Osteocyte (in vitro differentiated cells): ENCODE results near the gene GTF3A. TPM values are rescaled to one million over a fixed set of nuclear protein-coding genes. Genes with fewer than 3 reads are reported as not detected.

Experiments used
- DNase-seq: peaks from one replicate; pipeline ENCODE4 v3.0.0; 2021; ENCODE audit warnings: mixed read lengths; ENCODE audit not compliant: unreplicated experiment; ENCODE audit errors: extremely low spot score
- H3K27ac Mint-ChIP-seq: one replicate; pipeline ENCODE4 v1.8.0; 2021; ENCODE audit warnings: mild to moderate bottlenecking, mixed read lengths; ENCODE audit not compliant: unreplicated experiment
- H3K27me3 Mint-ChIP-seq: one replicate; pipeline ENCODE4 v1.8.0; 2021; ENCODE audit warnings: mixed read lengths; ENCODE audit not compliant: unreplicated experiment
- H3K36me3 Mint-ChIP-seq: one replicate; pipeline ENCODE4 v1.8.0; 2021; ENCODE audit warnings: mixed read lengths; ENCODE audit not compliant: unreplicated experiment
- H3K4me1 Mint-ChIP-seq: one replicate; pipeline ENCODE4 v1.8.0; 2021; ENCODE audit warnings: mixed read lengths; ENCODE audit not compliant: unreplicated experiment
- H3K4me3 Mint-ChIP-seq: one replicate; pipeline ENCODE4 v1.8.0; 2021; ENCODE audit warnings: mild to moderate bottlenecking, moderate library complexity, mixed read lengths; ENCODE audit not compliant: unreplicated experiment
- H3K9me3 Mint-ChIP-seq: one replicate; pipeline ENCODE4 v1.8.0; 2021; ENCODE audit warnings: mixed read lengths; ENCODE audit not compliant: unreplicated experiment
- total RNA-seq: library from RNA; stranded (reverse); gene quantifications from 2 replicates; pipeline ENCODE4 v1.2.1, GENCODE V29; 2021
- TF ChIP-seq, protein P1 (sequence below): fragments of 200-600 bp; sonication (generic); IDR thresholded peaks from 2 replicates; pipeline ENCODE4 v1.5.0; 2021; ENCODE audit warnings: antibody characterized with exemption, mild to moderate bottlenecking, moderate library complexity

GTF3A gene
- total RNA-seq, 1 donor from 2014 or later, result 67.0 TPM

DNA sequence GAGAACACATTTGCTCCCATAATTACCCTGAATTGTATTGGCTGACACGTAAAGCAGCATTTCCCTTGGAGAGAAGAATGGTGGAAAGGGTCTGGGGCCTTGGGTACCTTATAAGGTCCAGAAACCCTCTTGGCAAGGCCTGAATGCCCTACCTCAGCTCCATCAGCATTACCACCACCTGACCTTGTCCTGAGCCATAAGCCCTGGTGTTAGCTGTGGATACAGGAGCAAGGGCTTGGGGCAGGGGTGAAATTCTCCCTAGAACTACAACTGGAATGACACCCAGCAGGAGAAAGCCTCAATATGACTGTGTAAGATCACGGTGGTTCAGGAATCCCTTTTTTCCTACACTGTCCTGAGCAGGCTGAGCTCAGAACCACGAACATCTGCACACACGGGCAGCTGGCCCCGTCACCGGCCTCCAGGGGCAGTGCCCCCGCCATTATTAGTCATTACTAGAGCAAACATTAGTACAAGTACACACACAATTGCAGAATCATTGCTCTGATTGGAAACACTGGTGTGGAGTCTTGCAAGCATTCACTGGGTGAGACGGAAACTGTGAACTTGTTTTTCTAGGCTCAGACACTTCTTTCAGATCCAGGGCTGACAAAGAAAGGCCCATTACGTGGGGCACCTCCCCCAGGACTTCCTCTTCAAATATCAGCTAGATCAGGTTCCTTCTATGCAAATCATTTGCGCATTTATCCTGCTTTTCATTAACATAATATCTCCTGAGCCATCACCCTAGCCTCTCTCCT lies 52.7 kb downstream of the GTF3A start:
- Mint-ChIP-seq H3K9me3 (peaks cover 1% of the 10 kb centered on the region), H3K27me3 (peaks cover 36% of the 10 kb centered on the region), H3K4me1 (peaks cover 5% of the 10 kb centered on the region), H3K27ac (no peak overlapping the region), H3K36me3 (no peaks in the 10 kb centered on the region), H3K4me3 (no peak overlapping the region)
- TF ChIP-seq, protein P1, sequence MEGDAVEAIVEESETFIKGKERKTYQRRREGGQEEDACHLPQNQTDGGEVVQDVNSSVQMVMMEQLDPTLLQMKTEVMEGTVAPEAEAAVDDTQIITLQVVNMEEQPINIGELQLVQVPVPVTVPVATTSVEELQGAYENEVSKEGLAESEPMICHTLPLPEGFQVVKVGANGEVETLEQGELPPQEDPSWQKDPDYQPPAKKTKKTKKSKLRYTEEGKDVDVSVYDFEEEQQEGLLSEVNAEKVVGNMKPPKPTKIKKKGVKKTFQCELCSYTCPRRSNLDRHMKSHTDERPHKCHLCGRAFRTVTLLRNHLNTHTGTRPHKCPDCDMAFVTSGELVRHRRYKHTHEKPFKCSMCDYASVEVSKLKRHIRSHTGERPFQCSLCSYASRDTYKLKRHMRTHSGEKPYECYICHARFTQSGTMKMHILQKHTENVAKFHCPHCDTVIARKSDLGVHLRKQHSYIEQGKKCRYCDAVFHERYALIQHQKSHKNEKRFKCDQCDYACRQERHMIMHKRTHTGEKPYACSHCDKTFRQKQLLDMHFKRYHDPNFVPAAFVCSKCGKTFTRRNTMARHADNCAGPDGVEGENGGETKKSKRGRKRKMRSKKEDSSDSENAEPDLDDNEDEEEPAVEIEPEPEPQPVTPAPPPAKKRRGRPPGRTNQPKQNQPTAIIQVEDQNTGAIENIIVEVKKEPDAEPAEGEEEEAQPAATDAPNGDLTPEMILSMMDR, result no peak
- peak; percentile 64 for DNase-seq

DNA sequence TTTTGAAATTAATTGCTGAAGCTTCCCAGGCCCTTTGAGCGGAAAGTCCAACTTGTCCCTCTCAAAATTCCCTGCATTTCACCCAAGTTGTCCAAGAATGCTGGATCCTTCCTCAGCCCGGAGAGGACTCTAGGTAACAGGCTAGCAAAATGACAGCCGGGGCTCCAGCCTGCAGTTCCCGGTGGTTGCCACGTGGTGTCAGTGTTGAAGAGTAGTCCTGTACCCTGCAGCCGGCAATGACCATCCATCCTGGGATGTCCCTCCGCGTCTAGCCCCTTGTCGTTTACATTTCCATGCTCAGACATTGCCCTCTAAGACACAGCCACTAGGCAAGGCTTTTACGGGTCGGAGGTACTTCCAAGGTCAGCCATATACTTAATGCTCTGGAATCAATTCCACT lies 57.3 kb downstream of the GTF3A start:
- Mint-ChIP-seq H3K27me3 (peaks cover 40% of the 10 kb centered on the region), H3K9me3 (peaks cover 9% of the 10 kb centered on the region), H3K36me3 (no peaks in the 10 kb centered on the region), H3K4me3 (no peak overlapping the region), H3K4me1 (peaks cover 5% of the 10 kb centered on the region), H3K27ac (no peak overlapping the region)
- TF ChIP-seq, protein P1, result peak; percentile 40
- DNase-seq, result no peak

DNA sequence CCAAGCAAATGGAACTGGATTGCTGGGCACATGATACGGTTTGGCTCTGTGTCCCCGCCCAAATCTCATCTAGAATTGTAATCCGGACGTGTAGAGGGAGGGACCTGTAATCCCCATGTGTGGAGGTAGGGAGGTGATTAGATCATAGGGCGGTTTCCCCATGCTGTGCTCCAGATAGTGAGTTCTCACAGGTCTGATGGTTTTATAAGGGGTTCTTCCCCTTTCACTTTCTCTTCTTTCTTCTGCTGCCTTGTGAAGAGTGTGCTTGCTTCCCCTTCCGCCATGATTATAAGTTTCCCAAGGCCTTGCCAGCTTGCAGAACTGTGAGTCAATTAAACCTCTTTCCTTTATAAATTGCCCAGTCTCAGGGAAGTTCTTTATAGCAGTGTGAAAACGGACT lies 58.6 kb downstream of the GTF3A start:
- no peak for DNase-seq
- Mint-ChIP-seq H3K4me1 (peaks cover 5% of the 10 kb centered on the region), H3K4me3 (no peak overlapping the region), H3K27ac (no peak overlapping the region), H3K9me3 (peaks cover 9% of the 10 kb centered on the region), H3K36me3 (no peaks in the 10 kb centered on the region), H3K27me3 (peaks cover 33% of the 10 kb centered on the region)
- TF ChIP-seq, protein P1, result no peak

DNA sequence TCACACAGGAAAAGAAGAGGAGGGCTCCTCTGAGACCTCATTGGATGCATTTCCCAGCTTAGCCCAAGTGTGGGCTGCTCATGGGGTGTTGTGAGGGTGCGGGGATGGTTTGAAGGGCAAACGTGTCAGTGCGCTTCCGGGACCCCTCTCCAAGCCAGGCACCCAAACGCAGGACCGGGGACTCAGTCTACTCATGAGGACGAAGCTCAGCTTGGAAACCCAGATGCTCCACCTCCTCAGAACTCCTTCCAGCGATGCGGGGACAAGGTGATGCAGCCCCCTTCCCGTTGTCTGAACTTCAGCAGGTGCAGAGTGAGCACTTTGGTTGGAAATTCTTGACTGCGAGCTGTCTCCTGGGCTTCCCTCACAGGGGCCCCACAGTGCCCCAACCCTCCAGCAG lies 59.0 kb downstream of the GTF3A start:
- H3K4me1 Mint-ChIP-seq, result peaks cover 9% of the 10 kb centered on the region
- peaks cover 28% of the 10 kb centered on the region for H3K27me3 Mint-ChIP-seq
- peaks cover 9% of the 10 kb centered on the region for H3K9me3 Mint-ChIP-seq
- TF ChIP-seq, protein P1, result no peak
- no peaks in the 10 kb centered on the region for H3K36me3 Mint-ChIP-seq
- DNase-seq, result no peak
- H3K4me3 Mint-ChIP-seq, result no peak overlapping the region
- no peak overlapping the region for H3K27ac Mint-ChIP-seq

Other genes starting within 250 kb of the GTF3A start
- gene RPL21, start 173.1 kb upstream of the GTF3A start, total RNA-seq, result 756 and 802 TPM in 2 replicates
- gene RASL11A, start 153.8 kb upstream of the GTF3A start, total RNA-seq, result 4.6 and 5.3 TPM in 2 replicates
- gene MTIF3, start 25.9 kb downstream of the GTF3A start, total RNA-seq, result 38.9 and 41.6 TPM in 2 replicates
- gene LNX2, start 195.9 kb downstream of the GTF3A start, total RNA-seq, result 7.2 and 8.4 TPM in 2 replicates
- 96.4 and 101 TPM in 2 replicates for gene POLR1D, start 197.3 kb downstream of the GTF3A start, total RNA-seq